ENCODE data around the gene ACOT2.

Gene ACOT2

GRCh38 chr14:73594491-73594890, 25.5 kb downstream of the ACOT2 start:
- H3K4ac ChIP-seq (ENCODE audit: low read depth, low read length), result no peak overlapping the region
- H3K4me3 ChIP-seq (ENCODE audit: low read depth, low read length), result no peak overlapping the region
- no peak overlapping the region for H2BK120ac ChIP-seq (ENCODE audit: insufficient read depth, low read length, poor library complexity)
- H3K79me2 ChIP-seq (ENCODE audit: control insufficient read depth, insufficient read depth, low read length, poor library complexity), result peaks cover 2% of the 10 kb centered on the region
- no peak overlapping the region for H3K4me2 ChIP-seq (ENCODE audit: low read length)
- no peak overlapping the region for H4K91ac ChIP-seq (ENCODE audit: low read depth, low read length)
- no peak overlapping the region for H4K12ac ChIP-seq (ENCODE audit: low read depth, low read length)
- H2BK5ac ChIP-seq (ENCODE audit: low read depth, low read length, poor library complexity), result no peak overlapping the region
- no peak overlapping the region for H2AFZ ChIP-seq (ENCODE audit: insufficient read depth, low read length, poor library complexity)
- no peak overlapping the region for H3K9ac ChIP-seq (ENCODE audit: low read length)
- peaks cover 0 to 3% of the 10 kb centered on the region in 2 experiments for H3K4me1 ChIP-seq (ENCODE audit: control insufficient read depth in 1 of 2, insufficient read depth in 2 of 2, low read length in 2 of 2)
- no CpG with 5 or more reads among the region's 9 CpGs for WGBS (ENCODE audit: extremely low coverage, insufficient coverage, insufficient read length)
- no peak overlapping the region for H3K14ac ChIP-seq (ENCODE audit: low read length)
- H3K79me1 ChIP-seq (ENCODE audit: low read length), result peaks cover 4% of the 10 kb centered on the region
- no peaks in the 10 kb centered on the region for H3K9me3 ChIP-seq (ENCODE audit: insufficient read depth, low read depth, low read length)
- H2AK5ac ChIP-seq (ENCODE audit: low read length), result no peak overlapping the region
- no peaks in the 10 kb centered on the region for H3K27me3 ChIP-seq (ENCODE audit: insufficient read depth, low read length)
- H3K23ac ChIP-seq (ENCODE audit: low read length), result no peak overlapping the region
- H3K27ac ChIP-seq (ENCODE audit: low read depth, low read length), result no peak overlapping the region
- no peak overlapping the region for H4K8ac ChIP-seq (ENCODE audit: low read depth, low read length)
- no peak overlapping the region for H3K18ac ChIP-seq (ENCODE audit: low read length)
- no peaks in the 10 kb centered on the region for H3K36me3 ChIP-seq (ENCODE audit: control insufficient read depth in 1 of 2, insufficient read depth in 2 of 2, low read length in 2 of 2)
- DNase-seq, result no peak
- no peak overlapping the region for H2BK12ac ChIP-seq (ENCODE audit: low read length)

- H3K14ac ChIP-seq (ENCODE audit: low read length), result no peak overlapping the region
- no peak overlapping the region for H3K23ac ChIP-seq (ENCODE audit: low read length)
- H3K4ac ChIP-seq (ENCODE audit: low read depth, low read length), result no peak overlapping the region
- DNase-seq, result no peak
- H2AK5ac ChIP-seq (ENCODE audit: low read length), result no peak overlapping the region
- no peak overlapping the region for H2BK5ac ChIP-seq (ENCODE audit: low read depth, low read length, poor library complexity)
- no peak overlapping the region for H3K9ac ChIP-seq (ENCODE audit: low read length)
- no peak overlapping the region for H3K4me3 ChIP-seq (ENCODE audit: low read depth, low read length)
- H2AFZ ChIP-seq (ENCODE audit: insufficient read depth, low read length, poor library complexity), result no peak overlapping the region
- no peaks in the 10 kb centered on the region for H3K79me1 ChIP-seq (ENCODE audit: low read length)
- H3K4me2 ChIP-seq (ENCODE audit: low read length), result no peak overlapping the region
- no peak overlapping the region for H3K18ac ChIP-seq (ENCODE audit: low read length)
- H3K27me3 ChIP-seq (ENCODE audit: insufficient read depth, low read length), result no peaks in the 10 kb centered on the region
- no peak overlapping the region for H4K12ac ChIP-seq (ENCODE audit: low read depth, low read length)
- no peak overlapping the region for H3K27ac ChIP-seq (ENCODE audit: low read depth, low read length)
- no peaks in the 10 kb centered on the region for H3K79me2 ChIP-seq (ENCODE audit: control insufficient read depth, insufficient read depth, low read length, poor library complexity)
- no peak overlapping the region for H2BK12ac ChIP-seq (ENCODE audit: low read length)
- H3K4me1 ChIP-seq (ENCODE audit: control insufficient read depth in 1 of 2, insufficient read depth in 2 of 2, low read length in 2 of 2), result no peaks in the 10 kb centered on the region
- H3K9me3 ChIP-seq (ENCODE audit: insufficient read depth, low read depth, low read length), result no peaks in the 10 kb centered on the region
- H2BK120ac ChIP-seq (ENCODE audit: insufficient read depth, low read length, poor library complexity), result no peak overlapping the region
- no peaks in the 10 kb centered on the region for H3K36me3 ChIP-seq (ENCODE audit: control insufficient read depth in 1 of 2, insufficient read depth in 2 of 2, low read length in 2 of 2)
- no peak overlapping the region for H4K91ac ChIP-seq (ENCODE audit: low read depth, low read length)
- no peak overlapping the region for H4K8ac ChIP-seq (ENCODE audit: low read depth, low read length)
Measured at GRCh38 chr14:73599499-73599898, 30.5 kb downstream of the ACOT2 start.

- Histone ChIP-seq H3K27ac (ENCODE audit: low read depth, low read length) (no peak overlapping the region), H4K91ac (ENCODE audit: low read depth, low read length) (no peak overlapping the region), H2BK12ac (ENCODE audit: low read length) (no peak overlapping the region), H3K27me3 (ENCODE audit: insufficient read depth, low read length) (no peaks in the 10 kb centered on the region), H3K79me1 (ENCODE audit: low read length) (no peaks in the 10 kb centered on the region), H3K4me1 (ENCODE audit: control insufficient read depth in 1 of 2, insufficient read depth in 2 of 2, low read length in 2 of 2) (no peaks in the 10 kb centered on the region), H2BK120ac (ENCODE audit: insufficient read depth, low read length, poor library complexity) (no peak overlapping the region), H3K4ac (ENCODE audit: low read depth, low read length) (no peak overlapping the region), H4K8ac (ENCODE audit: low read depth, low read length) (no peak overlapping the region), H3K9me3 (ENCODE audit: insufficient read depth, low read depth, low read length) (no peaks in the 10 kb centered on the region), H3K23ac (ENCODE audit: low read length) (no peak overlapping the region), H3K4me2 (ENCODE audit: low read length) (no peak overlapping the region), H3K18ac (ENCODE audit: low read length) (no peak overlapping the region), H2BK5ac (ENCODE audit: low read depth, low read length, poor library complexity) (no peak overlapping the region), H3K79me2 (ENCODE audit: control insufficient read depth, insufficient read depth, low read length, poor library complexity) (no peaks in the 10 kb centered on the region), H2AK5ac (ENCODE audit: low read length) (no peak overlapping the region), H4K12ac (ENCODE audit: low read depth, low read length) (no peak overlapping the region), H3K14ac (ENCODE audit: low read length) (no peak overlapping the region), H3K36me3 (ENCODE audit: control insufficient read depth in 1 of 2, insufficient read depth in 2 of 2, low read length in 2 of 2) (no peaks in the 10 kb centered on the region), H3K9ac (ENCODE audit: low read length) (no peak overlapping the region), H3K4me3 (ENCODE audit: low read depth, low read length) (no peak overlapping the region), H2AFZ (ENCODE audit: insufficient read depth, low read length, poor library complexity) (no peak overlapping the region)
- DNase-seq, result peak; percentile 34 to 56
- WGBS (ENCODE audit: extremely low coverage, insufficient coverage, insufficient read length), result no CpG with 5 or more reads among the region's 3 CpGs
Measured at GRCh38 chr14:73602994-73603393, 34.0 kb downstream of the ACOT2 start.

- no CpG with 5 or more reads among the region's 3 CpGs for WGBS (ENCODE audit: extremely low coverage, insufficient coverage, insufficient read length)
- H4K91ac ChIP-seq (ENCODE audit: low read depth, low read length), result no peak overlapping the region
- H3K9ac ChIP-seq (ENCODE audit: low read length), result no peak overlapping the region
- H3K23ac ChIP-seq (ENCODE audit: low read length), result no peak overlapping the region
- no peak overlapping the region for H2BK120ac ChIP-seq (ENCODE audit: insufficient read depth, low read length, poor library complexity)
- H2BK12ac ChIP-seq (ENCODE audit: low read length), result no peak overlapping the region
- H3K4me1 ChIP-seq (ENCODE audit: control insufficient read depth in 1 of 2, insufficient read depth in 2 of 2, low read length in 2 of 2), result no peaks in the 10 kb centered on the region
- H3K18ac ChIP-seq (ENCODE audit: low read length), result no peak overlapping the region
- no peak overlapping the region for H2AK5ac ChIP-seq (ENCODE audit: low read length)
- no peaks in the 10 kb centered on the region for H3K79me2 ChIP-seq (ENCODE audit: control insufficient read depth, insufficient read depth, low read length, poor library complexity)
- H2BK5ac ChIP-seq (ENCODE audit: low read depth, low read length, poor library complexity), result no peak overlapping the region
- H2AFZ ChIP-seq (ENCODE audit: insufficient read depth, low read length, poor library complexity), result no peak overlapping the region
- no peaks in the 10 kb centered on the region for H3K36me3 ChIP-seq (ENCODE audit: control insufficient read depth in 1 of 2, insufficient read depth in 2 of 2, low read length in 2 of 2)
- H3K4me2 ChIP-seq (ENCODE audit: low read length), result no peak overlapping the region
- no peak overlapping the region for H3K14ac ChIP-seq (ENCODE audit: low read length)
- H3K4me3 ChIP-seq (ENCODE audit: low read depth, low read length), result no peak overlapping the region
- H3K27me3 ChIP-seq (ENCODE audit: insufficient read depth, low read length), result no peaks in the 10 kb centered on the region
- H4K8ac ChIP-seq (ENCODE audit: low read depth, low read length), result no peak overlapping the region
- H3K9me3 ChIP-seq (ENCODE audit: insufficient read depth, low read depth, low read length), result peaks cover 2% of the 10 kb centered on the region
- no peaks in the 10 kb centered on the region for H3K79me1 ChIP-seq (ENCODE audit: low read length)
- no peak overlapping the region for H4K12ac ChIP-seq (ENCODE audit: low read depth, low read length)
- no peak for DNase-seq
- no peak overlapping the region for H3K4ac ChIP-seq (ENCODE audit: low read depth, low read length)
- H3K27ac ChIP-seq (ENCODE audit: low read depth, low read length), result no peak overlapping the region
Measured at GRCh38 chr14:73606271-73606670, 37.3 kb downstream of the ACOT2 start.
